Measurements from ENCODE around the gene BACH2.

The BACH2 gene

GRCh38 chr6:90277302-90278011, 19.2 kb downstream of the BACH2 start:
- no peak for DNase-seq (ENCODE audit: low spot score)

GRCh38 chr6:90274451-90275030, 22.1 kb downstream of the BACH2 start:
- DNase-seq (ENCODE audit: low spot score), result no peak

- no peak for DNase-seq (ENCODE audit: low spot score)
Measured at GRCh38 chr6:90273863-90274262, 22.8 kb downstream of the BACH2 start.

GRCh38 chr6:90272895-90273294, 23.7 kb downstream of the BACH2 start:
- DNase-seq (ENCODE audit: low spot score), result no peak

GRCh38 chr6:90271831-90272230, 24.8 kb downstream of the BACH2 start:
- no peak for DNase-seq (ENCODE audit: low spot score)

- no peak for DNase-seq (ENCODE audit: low spot score)
Measured at GRCh38 chr6:90269334-90269733, 27.3 kb downstream of the BACH2 start.

- no peak for DNase-seq (ENCODE audit: low spot score)
Measured at GRCh38 chr6:90268178-90268577, 28.5 kb downstream of the BACH2 start.

- no peak for DNase-seq (ENCODE audit: low spot score)
Measured at GRCh38 chr6:90266905-90267621, 29.6 kb downstream of the BACH2 start.

GRCh38 chr6:90264561-90264960, 32.1 kb downstream of the BACH2 start:
- DNase-seq (ENCODE audit: low spot score), result no peak

GRCh38 chr6:90263633-90264032, 33.0 kb downstream of the BACH2 start:
- no peak for DNase-seq (ENCODE audit: low spot score)

- no peak for DNase-seq (ENCODE audit: low spot score)
Measured at GRCh38 chr6:90261801-90262200, 34.8 kb downstream of the BACH2 start.

GRCh38 chr6:90257486-90257738, 39.2 kb downstream of the BACH2 start:
- no peak for DNase-seq (ENCODE audit: low spot score)

- DNase-seq (ENCODE audit: low spot score), result no peak
Measured at GRCh38 chr6:90256698-90257485, 39.8 kb downstream of the BACH2 start.

GRCh38 chr6:90253631-90254030, 43.0 kb downstream of the BACH2 start:
- no peak for DNase-seq (ENCODE audit: low spot score)

- no peak for DNase-seq (ENCODE audit: low spot score)
Measured at GRCh38 chr6:90251295-90251992, 45.2 kb downstream of the BACH2 start.

- no peak for DNase-seq (ENCODE audit: low spot score)
Measured at GRCh38 chr6:90250405-90250804, 46.2 kb downstream of the BACH2 start.

GRCh38 chr6:90249458-90249857, 47.2 kb downstream of the BACH2 start:
- no peak for DNase-seq (ENCODE audit: low spot score)

GRCh38 chr6:90249034-90249433, 47.6 kb downstream of the BACH2 start:
- DNase-seq (ENCODE audit: low spot score), result no peak

GRCh38 chr6:90247262-90247661, 49.4 kb downstream of the BACH2 start:
- DNase-seq (ENCODE audit: low spot score), result no peak

- DNase-seq (ENCODE audit: low spot score), result no peak
Measured at GRCh38 chr6:90241229-90241880, 55.3 kb downstream of the BACH2 start.

GRCh38 chr6:90238496-90239266, 58.0 kb downstream of the BACH2 start:
- DNase-seq (ENCODE audit: low spot score), result no peak

Data from AG20443 (cell line).